WTC11 (cell line): ENCODE data around the gene KDSR.

Experiments used
- ATF1 ChIP-seq: sonication (generic); formaldehyde crosslinking; IDR thresholded peaks from 2 replicates; pipeline ENCODE4 v1.8.1; 2023; ENCODE audit warnings: mild to moderate bottlenecking, moderate library complexity, missing genetic modification reagents
- IRF1 ChIP-seq: sonication (generic); formaldehyde crosslinking; IDR thresholded peaks from 2 replicates; pipeline ENCODE4 v1.8.0; 2023; ENCODE audit warnings: missing genetic modification reagents
- NFYB ChIP-seq: sonication (generic); formaldehyde crosslinking; conservative IDR thresholded peaks from 2 replicates; pipeline ENCODE4 v1.8.0; 2022; ENCODE audit warnings: low read depth, missing genetic modification reagents
- TP53 ChIP-seq: sonication (generic); formaldehyde crosslinking; IDR thresholded peaks from 2 replicates; pipeline ENCODE4 v1.8.1; 2023; ENCODE audit warnings: mild to moderate bottlenecking, missing genetic modification reagents
- TF ChIP-seq, protein P1 (sequence below): fragments of 200-600 bp; IDR thresholded peaks from 2 replicates; pipeline ENCODE4 v1.8.0; 2022; ENCODE audit warnings: antibody characterized with exemption
- TF ChIP-seq, protein P2 (sequence below): sonication (generic); formaldehyde crosslinking; IDR thresholded peaks from 2 replicates; pipeline ENCODE4 v1.8.1; 2022; ENCODE audit warnings: low read depth, missing genetic modification reagents, borderline replicate concordance

DNA sequence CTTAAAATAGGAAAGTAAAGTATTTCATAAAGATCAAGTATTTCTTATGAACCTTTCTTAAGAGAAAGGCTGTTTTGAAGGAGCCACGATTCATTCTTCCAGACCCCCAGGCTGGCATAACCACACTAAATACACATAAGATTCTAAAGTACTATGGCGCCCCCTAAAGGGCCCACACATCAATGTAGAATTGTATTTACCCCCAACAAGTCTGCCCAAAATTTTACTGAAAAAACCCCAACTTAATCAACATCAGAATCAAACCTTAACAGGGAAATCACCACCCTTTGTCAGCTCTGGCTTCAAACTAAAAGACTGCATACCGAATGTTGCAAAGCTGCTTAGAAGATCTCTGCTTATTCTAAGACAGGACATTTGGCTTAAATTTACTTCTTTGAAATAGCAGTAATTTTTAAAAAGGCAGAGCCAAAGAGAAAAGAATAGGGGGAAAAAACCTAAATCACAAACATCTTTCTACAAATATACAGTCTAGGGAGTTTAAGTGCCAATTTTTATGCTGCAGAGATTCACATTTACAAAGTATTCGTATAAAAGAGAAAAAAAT is 27.0 kb downstream of the KDSR start:
- TF ChIP-seq, protein P1, sequence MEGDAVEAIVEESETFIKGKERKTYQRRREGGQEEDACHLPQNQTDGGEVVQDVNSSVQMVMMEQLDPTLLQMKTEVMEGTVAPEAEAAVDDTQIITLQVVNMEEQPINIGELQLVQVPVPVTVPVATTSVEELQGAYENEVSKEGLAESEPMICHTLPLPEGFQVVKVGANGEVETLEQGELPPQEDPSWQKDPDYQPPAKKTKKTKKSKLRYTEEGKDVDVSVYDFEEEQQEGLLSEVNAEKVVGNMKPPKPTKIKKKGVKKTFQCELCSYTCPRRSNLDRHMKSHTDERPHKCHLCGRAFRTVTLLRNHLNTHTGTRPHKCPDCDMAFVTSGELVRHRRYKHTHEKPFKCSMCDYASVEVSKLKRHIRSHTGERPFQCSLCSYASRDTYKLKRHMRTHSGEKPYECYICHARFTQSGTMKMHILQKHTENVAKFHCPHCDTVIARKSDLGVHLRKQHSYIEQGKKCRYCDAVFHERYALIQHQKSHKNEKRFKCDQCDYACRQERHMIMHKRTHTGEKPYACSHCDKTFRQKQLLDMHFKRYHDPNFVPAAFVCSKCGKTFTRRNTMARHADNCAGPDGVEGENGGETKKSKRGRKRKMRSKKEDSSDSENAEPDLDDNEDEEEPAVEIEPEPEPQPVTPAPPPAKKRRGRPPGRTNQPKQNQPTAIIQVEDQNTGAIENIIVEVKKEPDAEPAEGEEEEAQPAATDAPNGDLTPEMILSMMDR = peak; percentile 65
- TF ChIP-seq IRF1 (CRISPR knock-in tag) (no peak), NFYB (CRISPR knock-in tag) (no peak), ATF1 (CRISPR knock-in tag) (no peak), TP53 (CRISPR knock-in tag) (no peak)
- TF ChIP-seq, protein P2, sequence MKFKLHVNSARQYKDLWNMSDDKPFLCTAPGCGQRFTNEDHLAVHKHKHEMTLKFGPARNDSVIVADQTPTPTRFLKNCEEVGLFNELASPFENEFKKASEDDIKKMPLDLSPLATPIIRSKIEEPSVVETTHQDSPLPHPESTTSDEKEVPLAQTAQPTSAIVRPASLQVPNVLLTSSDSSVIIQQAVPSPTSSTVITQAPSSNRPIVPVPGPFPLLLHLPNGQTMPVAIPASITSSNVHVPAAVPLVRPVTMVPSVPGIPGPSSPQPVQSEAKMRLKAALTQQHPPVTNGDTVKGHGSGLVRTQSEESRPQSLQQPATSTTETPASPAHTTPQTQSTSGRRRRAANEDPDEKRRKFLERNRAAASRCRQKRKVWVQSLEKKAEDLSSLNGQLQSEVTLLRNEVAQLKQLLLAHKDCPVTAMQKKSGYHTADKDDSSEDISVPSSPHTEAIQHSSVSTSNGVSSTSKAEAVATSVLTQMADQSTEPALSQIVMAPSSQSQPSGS = no peak
